IPS-18c (cell line): Measurements from ENCODE around the gene DAAM1.

Experiments used
- H3K4me3 ChIP-seq: 2 replicates; pipeline ENCODE4 v1.7.0; 2013; ENCODE audit warnings: low read depth, mild to moderate bottlenecking, low read length, moderate library complexity; ENCODE audit not compliant: insufficient read depth
- H3K9me3 ChIP-seq: one replicate; pipeline ENCODE4 v1.6.1; 2013; ENCODE audit warnings: mild to moderate bottlenecking, low read length, moderate library complexity; ENCODE audit not compliant: control insufficient read depth, insufficient read depth

DAAM1 gene

GRCh38 chr14:59292921-59293534 lies 104.6 kb downstream of the DAAM1 start:
- no peak overlapping the region for H3K4me3 ChIP-seq
- no peaks in the 10 kb centered on the region for H3K9me3 ChIP-seq

GRCh38 chr14:59293935-59294661 lies 105.6 kb downstream of the DAAM1 start:
- Histone ChIP-seq H3K9me3 (no peaks in the 10 kb centered on the region), H3K4me3 (no peak overlapping the region)

GRCh38 chr14:59294662-59294992 lies 106.2 kb downstream of the DAAM1 start:
- Histone ChIP-seq H3K9me3 (no peaks in the 10 kb centered on the region), H3K4me3 (no peak overlapping the region)

- Histone ChIP-seq H3K9me3 (no peaks in the 10 kb centered on the region), H3K4me3 (no peak overlapping the region)
Measured at GRCh38 chr14:59295951-59296350, 107.5 kb downstream of the DAAM1 start.

GRCh38 chr14:59296508-59296907 lies 108.0 kb downstream of the DAAM1 start:
- H3K9me3 ChIP-seq = no peaks in the 10 kb centered on the region
- H3K4me3 ChIP-seq = no peak overlapping the region

GRCh38 chr14:59297071-59297776 lies 108.8 kb downstream of the DAAM1 start:
- no peaks in the 10 kb centered on the region for H3K9me3 ChIP-seq
- no peak overlapping the region for H3K4me3 ChIP-seq

- H3K4me3 ChIP-seq = no peak overlapping the region
- no peaks in the 10 kb centered on the region for H3K9me3 ChIP-seq
Measured at GRCh38 chr14:59299731-59300130, 111.3 kb downstream of the DAAM1 start.

- Histone ChIP-seq H3K9me3 (no peaks in the 10 kb centered on the region), H3K4me3 (no peak overlapping the region)
Measured at GRCh38 chr14:59301354-59301753, 112.9 kb downstream of the DAAM1 start.

- H3K4me3 ChIP-seq = no peak overlapping the region
- no peaks in the 10 kb centered on the region for H3K9me3 ChIP-seq
Measured at GRCh38 chr14:59302313-59302712, 113.8 kb downstream of the DAAM1 start.

- Histone ChIP-seq H3K9me3 (no peaks in the 10 kb centered on the region), H3K4me3 (no peak overlapping the region)
Measured at GRCh38 chr14:59303216-59303615, 114.7 kb downstream of the DAAM1 start.

- no peak overlapping the region for H3K4me3 ChIP-seq
- H3K9me3 ChIP-seq = no peaks in the 10 kb centered on the region
Measured at GRCh38 chr14:59305231-59305630, 116.8 kb downstream of the DAAM1 start.

GRCh38 chr14:59305836-59306555 lies 117.5 kb downstream of the DAAM1 start:
- H3K4me3 ChIP-seq = no peak overlapping the region
- no peaks in the 10 kb centered on the region for H3K9me3 ChIP-seq

- H3K9me3 ChIP-seq = no peaks in the 10 kb centered on the region
- no peak overlapping the region for H3K4me3 ChIP-seq
Measured at GRCh38 chr14:59306775-59307174, 118.3 kb downstream of the DAAM1 start.

- H3K9me3 ChIP-seq = no peaks in the 10 kb centered on the region
Measured at GRCh38 chr14:59308086-59308485, 119.6 kb downstream of the DAAM1 start.

GRCh38 chr14:59308673-59309072 lies 120.2 kb downstream of the DAAM1 start:
- Histone ChIP-seq H3K9me3 (no peaks in the 10 kb centered on the region), H3K4me3 (no peak overlapping the region)

More at GRCh38 chr14:59308086-59308485, 119.6 kb downstream of the DAAM1 start:
- H3K4me3 ChIP-seq = no peak overlapping the region

- H3K9me3 ChIP-seq = no peaks in the 10 kb centered on the region
- no peak overlapping the region for H3K4me3 ChIP-seq
Measured at GRCh38 chr14:59309291-59309900, 120.9 kb downstream of the DAAM1 start.

- no peak overlapping the region for H3K4me3 ChIP-seq
- no peaks in the 10 kb centered on the region for H3K9me3 ChIP-seq
Measured at GRCh38 chr14:59310633-59311032, 122.2 kb downstream of the DAAM1 start.
